PC-3 (cell line): ENCODE results near the gene CDC42BPB. TPM values are rescaled to one million over a fixed set of nuclear protein-coding genes. Genes with fewer than 3 reads are reported as not detected.

Experiments used
- ATAC-seq: fragments of 200-7000 bp; cut with Tn5 transposase; 2 replicates; pipeline ENCODE4 v1.9.1; 2020; ENCODE audit warnings: mild to moderate bottlenecking, moderate library complexity
- BruUV-seq: library from RNA; stranded (reverse); fragments of 400-500 nt; replicated peaks from 2 replicates; lab custom pipeline; 2021; lab: Mats Ljungman, UMichigan
- CTCF ChIA-PET: fragments of 300-600 bp; sonication (Branson Sonifier 250); formaldehyde crosslinking; loops from one replicate; lab custom pipeline; 2022; ENCODE audit warnings: antibody characterized with exemption; lab: Charles Lee
- POLR2A ChIA-PET: fragments of 300-600 bp; sonication (Branson Sonifier 250); formaldehyde crosslinking; loops from one replicate; lab custom pipeline; 2022; ENCODE audit warnings: antibody characterized with exemption; ENCODE audit not compliant: unreplicated experiment; lab: Charles Lee
- DNase-seq: peaks from one replicate; pipeline ENCODE4 v3.0.0-alpha.2; 2015
- H2AFZ ChIP-seq: fragments of 300-600 bp; sonication (generic); 2 replicates; pipeline ENCODE4 v1.6.0; 2016; ENCODE audit warnings: antibody characterized with exemption, low read length
- H3F3A ChIP-seq: fragments of 300-600 bp; sonication (generic); one replicate; pipeline ENCODE4 v1.6.0; 2017; ENCODE audit warnings: antibody characterized with exemption, low read length, control low read depth, mild to moderate bottlenecking; ENCODE audit not compliant: unreplicated experiment
- H3K27ac ChIP-seq: fragments of 300-600 bp; sonication (generic); 2 replicates; pipeline ENCODE4 v1.5.1; 2016; ENCODE audit warnings: mild to moderate bottlenecking, low read length
- H3K27me3 ChIP-seq: fragments of 300-600 bp; sonication (generic); 2 replicates; pipeline ENCODE4 v1.6.1; 2016; ENCODE audit warnings: low read length, mixed read lengths
- H3K36me3 ChIP-seq: fragments of 300-600 bp; sonication (generic); 2 replicates; pipeline ENCODE4 v1.6.1; 2016; ENCODE audit warnings: low read depth, mixed run types, low read length, mixed read lengths
- H3K4me1 ChIP-seq: fragments of 300-600 bp; sonication (generic); 2 replicates; pipeline ENCODE4 v1.5.1; 2016; ENCODE audit warnings: low read length; ENCODE audit not compliant: insufficient read depth
- H3K4me2 ChIP-seq: fragments of 300-600 bp; sonication (generic); 2 replicates; pipeline ENCODE4 v1.6.0; 2016; ENCODE audit warnings: low read length
- H3K4me3 ChIP-seq: fragments of 300-600 bp; sonication (generic); 2 replicates; pipeline ENCODE4 v1.5.1; 2016; ENCODE audit warnings: mild to moderate bottlenecking, low read length, mixed read lengths
- H3K79me2 ChIP-seq: fragments of 300-600 bp; sonication (generic); 2 replicates; pipeline ENCODE4 v1.6.1; 2017; ENCODE audit warnings: low read length, mixed read lengths
- H3K9ac ChIP-seq: fragments of 300-600 bp; sonication (generic); 2 replicates; pipeline ENCODE4 v1.6.0; 2016; ENCODE audit warnings: mild to moderate bottlenecking, low read length
- H3K9me2 ChIP-seq: fragments of 300-600 bp; sonication (generic); replicated peaks from 2 replicates; pipeline ENCODE4 v1.6.1; 2016; ENCODE audit warnings: mixed run types, low read length, mixed read lengths
- H3K9me3 ChIP-seq: fragments of 300-600 bp; sonication (generic); 2 replicates; pipeline ENCODE4 v1.6.1; 2016; ENCODE audit warnings: low read length, mixed read lengths
- H4K20me1 ChIP-seq: fragments of 300-600 bp; sonication (generic); 2 replicates; pipeline ENCODE4 v1.6.1; 2016; ENCODE audit warnings: low read length, mixed read lengths
- EZH2 ChIP-seq: fragments of 300-600 bp; sonication (generic); IDR thresholded peaks from one replicate; pipeline ENCODE4 v1.6.1; 2017; ENCODE audit warnings: antibody characterized with exemption, mild to moderate bottlenecking, low read length; ENCODE audit not compliant: unreplicated experiment
- EZH2phosphoT487 ChIP-seq: fragments of 300-600 bp; sonication (generic); IDR thresholded peaks from 2 replicates; pipeline ENCODE4 v1.6.1; 2018; ENCODE audit warnings: mild to moderate bottlenecking, antibody characterized with exemption, low read length, borderline replicate concordance
- intact Hi-C: fragments of 100-400 bp; cut with micrococcal nuclease; formaldehyde crosslinking; loops from 2 replicates; pipeline ENCODE4 v1.9.0; 2023
- total RNA-seq: library from RNA; depleted of rRNA; stranded (reverse); fragments of >200 nt; gene quantifications from 2 replicates; pipeline ENCODE4 v1.2.3, GENCODE V29; 2014
- TF ChIP-seq, protein P1 (sequence below): fragments of 300-600 bp; sonication (generic); conservative IDR thresholded peaks from 2 replicates; pipeline ENCODE4 v1.5.1; 2017; ENCODE audit warnings: antibody characterized with exemption, low read depth, mild to moderate bottlenecking, low read length

CDC42BPB gene
- total RNA-seq, 1 experiment from 2014 or later = 73.0 TPM

DNA sequence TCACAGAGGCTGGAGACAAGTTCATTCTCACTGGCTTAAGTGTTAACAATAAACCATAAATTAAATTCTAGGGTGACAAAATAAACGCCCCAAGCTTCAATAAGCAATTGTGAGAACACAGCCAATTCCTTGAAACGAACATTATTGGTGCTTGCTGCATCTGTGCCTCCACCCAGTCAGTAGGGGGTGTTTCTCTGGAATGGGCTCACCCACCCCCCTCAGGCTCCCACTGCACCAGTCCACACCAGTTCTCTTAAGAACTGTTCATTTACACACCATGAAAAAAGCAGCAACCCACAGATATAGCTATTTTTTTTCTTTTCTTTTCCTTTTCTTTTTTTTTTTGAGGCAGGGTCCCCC, 34.7 kb downstream of the CDC42BPB start:
- Histone ChIP-seq H3K4me1 (peaks cover 47% of the 10 kb centered on the region), H3F3A (no peaks in the 10 kb centered on the region), H3K4me3 (no peak overlapping the region), H4K20me1 (peaks cover 4% of the 10 kb centered on the region; the same call in 1 of the 2 replicates), H3K27ac (no peak overlapping the region), H3K36me3 (no peaks in the 10 kb centered on the region), H3K9me2 (no peaks in the 10 kb centered on the region), H3K79me2 (peaks cover 96% of the 10 kb centered on the region), H3K9ac (no peak overlapping the region), H2AFZ (no peak overlapping the region), H3K9me3 (no peaks in the 10 kb centered on the region), H3K4me2 (no peak overlapping the region), H3K27me3 (no peaks in the 10 kb centered on the region)
- BruUV-seq = no TSS peak
- intact Hi-C loops = no loop called here
- ATAC-seq = no peak
- POLR2A ChIA-PET = no interaction called here
- no peak for DNase-seq
- CTCF ChIA-PET = no interaction called here
- TF ChIP-seq, protein P1, sequence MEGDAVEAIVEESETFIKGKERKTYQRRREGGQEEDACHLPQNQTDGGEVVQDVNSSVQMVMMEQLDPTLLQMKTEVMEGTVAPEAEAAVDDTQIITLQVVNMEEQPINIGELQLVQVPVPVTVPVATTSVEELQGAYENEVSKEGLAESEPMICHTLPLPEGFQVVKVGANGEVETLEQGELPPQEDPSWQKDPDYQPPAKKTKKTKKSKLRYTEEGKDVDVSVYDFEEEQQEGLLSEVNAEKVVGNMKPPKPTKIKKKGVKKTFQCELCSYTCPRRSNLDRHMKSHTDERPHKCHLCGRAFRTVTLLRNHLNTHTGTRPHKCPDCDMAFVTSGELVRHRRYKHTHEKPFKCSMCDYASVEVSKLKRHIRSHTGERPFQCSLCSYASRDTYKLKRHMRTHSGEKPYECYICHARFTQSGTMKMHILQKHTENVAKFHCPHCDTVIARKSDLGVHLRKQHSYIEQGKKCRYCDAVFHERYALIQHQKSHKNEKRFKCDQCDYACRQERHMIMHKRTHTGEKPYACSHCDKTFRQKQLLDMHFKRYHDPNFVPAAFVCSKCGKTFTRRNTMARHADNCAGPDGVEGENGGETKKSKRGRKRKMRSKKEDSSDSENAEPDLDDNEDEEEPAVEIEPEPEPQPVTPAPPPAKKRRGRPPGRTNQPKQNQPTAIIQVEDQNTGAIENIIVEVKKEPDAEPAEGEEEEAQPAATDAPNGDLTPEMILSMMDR = no peak
- no peak for TF ChIP-seq EZH2phosphoT487
- TF ChIP-seq EZH2 = no peak

DNA sequence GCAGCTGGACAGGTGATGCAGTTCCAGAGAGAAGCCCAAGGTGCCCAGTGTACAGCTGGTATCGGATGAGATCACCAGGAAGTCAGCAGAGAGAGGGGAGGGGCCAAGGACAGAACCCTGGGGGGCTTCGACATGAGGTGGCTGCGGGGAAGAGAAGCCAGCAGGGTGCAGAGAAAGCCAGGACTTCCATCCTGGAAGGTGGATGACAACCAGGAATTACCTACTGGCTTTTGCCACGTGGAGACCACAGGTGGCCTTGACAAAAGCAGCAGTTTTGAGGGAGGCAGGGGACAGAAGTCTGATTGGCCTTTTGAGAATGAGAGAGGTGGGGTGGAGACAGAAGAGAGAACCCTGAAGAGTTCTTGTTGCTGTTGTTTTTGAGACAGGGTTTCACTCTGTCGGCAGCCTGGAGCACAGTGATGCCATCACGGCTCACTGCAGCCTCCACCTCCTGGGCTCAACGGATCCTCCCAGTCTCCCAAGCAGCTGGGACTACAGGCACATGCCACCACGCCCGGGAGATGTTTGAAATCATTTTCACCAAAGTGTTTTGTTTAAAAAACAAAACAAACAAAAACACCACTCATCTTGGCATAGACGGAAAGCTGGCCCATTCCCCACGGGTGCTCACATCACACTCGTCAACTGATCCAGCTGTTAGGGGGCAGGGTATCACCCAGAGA, 35.2 kb downstream of the CDC42BPB start:
- ChIA-PET POLR2A (no interaction called here), CTCF (no interaction called here)
- Histone ChIP-seq H3K4me3 (no peak overlapping the region), H3K27ac (no peak overlapping the region), H3K4me2 (no peak overlapping the region), H3K27me3 (no peaks in the 10 kb centered on the region), H3K9ac (no peak overlapping the region), H3K9me3 (no peaks in the 10 kb centered on the region), H3F3A (no peaks in the 10 kb centered on the region), H3K36me3 (no peaks in the 10 kb centered on the region), H3K4me1 (peaks cover 43% of the 10 kb centered on the region), H3K79me2 (peaks cover 96% of the 10 kb centered on the region), H2AFZ (no peak overlapping the region), H3K9me2 (no peaks in the 10 kb centered on the region), H4K20me1 (peaks cover 4% of the 10 kb centered on the region; the same call in 1 of the 2 replicates)
- TF ChIP-seq EZH2phosphoT487 (no peak), EZH2 (no peak)
- TF ChIP-seq, protein P1 = no peak
- ATAC-seq = peak; percentile 32; the same call in 1 of the 2 replicates
- intact Hi-C loops = no loop called here
- no peak for DNase-seq
- BruUV-seq = no TSS peak

DNA sequence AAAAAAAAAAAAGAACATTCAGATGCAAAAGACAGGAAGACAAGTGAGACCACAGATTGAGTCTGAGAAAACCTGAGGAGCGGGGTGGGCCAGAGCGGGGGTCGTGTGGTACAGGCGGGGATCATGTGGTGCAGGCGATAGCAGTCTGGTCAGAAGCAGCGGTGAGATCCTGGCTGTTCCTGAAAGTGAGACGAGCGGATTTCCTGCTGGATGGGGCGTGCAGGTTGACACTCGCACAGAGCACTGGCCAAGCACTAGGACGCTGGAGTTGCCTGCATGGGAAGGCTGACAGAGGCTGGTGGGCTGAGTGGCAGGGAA, 35.7 kb downstream of the CDC42BPB start:
- H3K79me2 ChIP-seq = peaks cover 96% of the 10 kb centered on the region

More for the DNA sequence above, 35.7 kb downstream of the CDC42BPB start:
- Histone ChIP-seq H4K20me1 (peaks cover 4% of the 10 kb centered on the region; the same call in 1 of the 2 replicates), H3K9me2 (no peaks in the 10 kb centered on the region), H3K4me1 (peaks cover 38% of the 10 kb centered on the region), H3K4me3 (no peak overlapping the region), H3K9ac (no peak overlapping the region), H2AFZ (no peak overlapping the region), H3K27me3 (no peaks in the 10 kb centered on the region), H3K27ac (no peak overlapping the region), H3K4me2 (no peak overlapping the region), H3F3A (no peaks in the 10 kb centered on the region), H3K36me3 (no peaks in the 10 kb centered on the region), H3K9me3 (no peaks in the 10 kb centered on the region)
- TF ChIP-seq, protein P1 = no peak
- no peak for TF ChIP-seq EZH2phosphoT487
- no peak for TF ChIP-seq EZH2
- POLR2A ChIA-PET = no interaction called here
- BruUV-seq = no TSS peak
- intact Hi-C loops = no loop called here
- CTCF ChIA-PET = interaction anchor here (0.7 kb wide), 1 partner anchor 65 kb away, joined by 3 read pairs; no protein-coding TSS in a partner anchor
- DNase-seq (no peak), ATAC-seq (no peak)
